ENCODE data around the gene REC8. TPM values are rescaled to one million over a fixed set of nuclear protein-coding genes. Genes with fewer than 3 reads are reported as not detected.
"Not testable (repeated sequence)": the region's sequence is repeated elsewhere in the genome, so short reads cannot be mapped to it uniquely, and the experiment has no call there.

Gene REC8
- total RNA-seq, 2 donors from 2014 or later: 6.9 to 21.0 TPM

GRCh38 chr14:24215495-24216344 is 43.8 kb downstream of the REC8 start, which contains the start of gene MDP1:
Gene MDP1 (minus strand): TSS chr14:24216066. CDS start chr14:24215955, 111 bp downstream.
- intact Hi-C loops (cut with DNase I, micrococcal nuclease): no loop called here
- peak; percentile 76 for ATAC-seq
- DNase-seq: peak; percentile 85 to 90

- DNase-seq (no peak), ATAC-seq (no peak)
- intact Hi-C loops (cut with DNase I, micrococcal nuclease): no loop called here
Measured at GRCh38 chr14:24216345-24216699, 44.4 kb downstream of the REC8 start.

GRCh38 chr14:24216876-24217275 is 45.0 kb downstream of the REC8 start:
- DNase-seq; ATAC-seq; intact Hi-C loops (cut with DNase I, micrococcal nuclease): not testable (repeated sequence)

- intact Hi-C loops (cut with DNase I, micrococcal nuclease): no loop called here
Measured at GRCh38 chr14:24219080-24219479, 47.2 kb downstream of the REC8 start.

GRCh38 chr14:24219521-24219920 is 47.6 kb downstream of the REC8 start:
- ATAC-seq (no peak), DNase-seq (no peak)
- intact Hi-C loops (cut with DNase I, micrococcal nuclease): no loop called here

More at GRCh38 chr14:24219080-24219479, 47.2 kb downstream of the REC8 start:
- ATAC-seq: no peak
- no peak for DNase-seq

GRCh38 chr14:24222987-24223386 is 51.1 kb downstream of the REC8 start:
- DNase-seq; intact Hi-C loops (cut with DNase I, micrococcal nuclease); ATAC-seq: not testable (repeated sequence)

GRCh38 chr14:24224618-24225071 is 52.8 kb downstream of the REC8 start:
- intact Hi-C loops (cut with DNase I, micrococcal nuclease): no loop called here
- no peak for ATAC-seq
- no peak for DNase-seq

- intact Hi-C loops (cut with DNase I, micrococcal nuclease): no loop called here
- ATAC-seq: no peak
Measured at GRCh38 chr14:24226473-24226872, 54.6 kb downstream of the REC8 start.

GRCh38 chr14:24228902-24229301 is 57.0 kb downstream of the REC8 start:
- DNase-seq: no peak
- intact Hi-C loops (cut with DNase I, micrococcal nuclease): no loop called here
- ATAC-seq: no peak

More at GRCh38 chr14:24226473-24226872, 54.6 kb downstream of the REC8 start:
- no peak for DNase-seq

Small RNA genes lying within 50 kb of the gene (microRNA-seq; reads per million reads assigned to microRNA genes)
- 0 reads per million in 2 donors for gene MIR7703

Other genes starting within 250 kb of the REC8 start
- 10 to 100 TPM; 38.3 to 46.0 TPM for gene DHRS4, start 218.3 kb upstream of the REC8 start, total RNA-seq
- 10 to 100 TPM; 31.8 to 43.2 TPM for gene DHRS4L2, start 183.2 kb upstream of the REC8 start, total RNA-seq
- gene CARMIL3, start 120.1 kb upstream of the REC8 start, total RNA-seq: 1 to 10 TPM; 1.1 to 3.4 TPM
- under 1 TPM; 0.28 to 0.31 TPM for gene CPNE6, start 100.5 kb upstream of the REC8 start, total RNA-seq
- 100 to 1,000 TPM; 150 to 223 TPM for gene PCK2, start 77.8 kb upstream of the REC8 start, total RNA-seq
- 100 to 1,000 TPM; 101 to 107 TPM for gene DCAF11, start 57.3 kb upstream of the REC8 start, total RNA-seq
- gene NRL, start 57.1 kb upstream of the REC8 start, total RNA-seq: 1 to 10 TPM; 1.2 to 1.5 TPM
- 1 to 10 TPM; 1.0 TPM for gene FITM1, start 41.4 kb upstream of the REC8 start, total RNA-seq
- 100 to 1,000 TPM; 196 to 249 TPM for gene PSME1, start 35.9 kb upstream of the REC8 start, total RNA-seq
- gene EMC9, start 30.5 kb upstream of the REC8 start, total RNA-seq: 10 to 100 TPM; 13.9 to 25.7 TPM
- gene PSME2, start 25.5 kb upstream of the REC8 start, total RNA-seq: 100 to 1,000 TPM; 140 to 240 TPM
- 10 to 100 TPM; 49.1 to 50.3 TPM for gene RNF31, start 24.6 kb upstream of the REC8 start, total RNA-seq
- 100 to 1,000 TPM in 1 of 2 donors, 10 to 100 TPM in 1; 53.7 to 105 TPM for gene IRF9, start 10.8 kb upstream of the REC8 start, total RNA-seq
- 10 to 100 TPM; 17.3 to 26.3 TPM for gene IPO4, start 16.7 kb downstream of the REC8 start, total RNA-seq
- 10 to 100 TPM; 49.2 to 52.7 TPM for gene TM9SF1, start 23.4 kb downstream of the REC8 start, total RNA-seq
- under 1 TPM in 1 of 2 donors, not detected in 1; 0.47 TPM for gene TSSK4, start 33.6 kb downstream of the REC8 start, total RNA-seq
- gene CHMP4A, start 41.4 kb downstream of the REC8 start, total RNA-seq: 10 to 100 TPM; 43.5 to 48.0 TPM
- gene MDP1, start 44.0 kb downstream of the REC8 start, total RNA-seq: 10 to 100 TPM; 11.8 to 13.8 TPM
- gene NEDD8, start 60.3 kb downstream of the REC8 start, total RNA-seq: 100 to 1,000 TPM; 110 to 135 TPM
- gene GMPR2, start 60.8 kb downstream of the REC8 start, total RNA-seq: 10 to 100 TPM; 62.4 to 64.8 TPM
- 10 to 100 TPM; 56.6 to 64.0 TPM for gene TINF2, start 70.5 kb downstream of the REC8 start, total RNA-seq
- 1 to 10 TPM; 2.3 to 2.9 TPM for gene TGM1, start 91.1 kb downstream of the REC8 start, total RNA-seq
- gene RABGGTA, start 99.5 kb downstream of the REC8 start, total RNA-seq: 10 to 100 TPM; 35.0 to 41.8 TPM
- 10 to 100 TPM; 64.2 to 76.6 TPM for gene DHRS1, start 127.7 kb downstream of the REC8 start, total RNA-seq
- 10 to 100 TPM; 24.4 to 26.0 TPM for gene NOP9, start 127.8 kb downstream of the REC8 start, total RNA-seq
- gene CIDEB, start 135.9 kb downstream of the REC8 start, total RNA-seq: 10 to 100 TPM; 10.7 to 16.6 TPM
- gene LTB4R2, start 138.1 kb downstream of the REC8 start, total RNA-seq: 1 to 10 TPM; 2.9 to 4.2 TPM
- 1 to 10 TPM; 2.9 to 4.3 TPM for gene LTB4R, start 139.4 kb downstream of the REC8 start, total RNA-seq
- 10 to 100 TPM; 10.1 to 16.4 TPM for gene ADCY4, start 163.0 kb downstream of the REC8 start, total RNA-seq
- 10 to 100 TPM; 56.6 to 67.9 TPM for gene RIPK3, start 167.9 kb downstream of the REC8 start, total RNA-seq
- 10 to 100 TPM; 12.8 to 17.4 TPM for gene NFATC4, start 196.1 kb downstream of the REC8 start, total RNA-seq
- 10 to 100 TPM; 11.7 to 13.2 TPM for gene NYNRIN, start 226.9 kb downstream of the REC8 start, total RNA-seq